Measurements from ENCODE around the gene RNF31. TPM values are rescaled to one million over a fixed set of nuclear protein-coding genes. Genes with fewer than 3 reads are reported as not detected.

Gene RNF31
- polyA plus RNA-seq, 1 of the 3 experiments (the other 2 are of a cell fraction) = 19.2 TPM

- Histone ChIP-seq H4K20me1 (ENCODE audit: insufficient read depth) (no peaks in the 10 kb centered on the region), H3K9ac (no peak overlapping the region), H3K4me2 (no peak overlapping the region), H3F3A (replicated peaks; ENCODE audit: insufficient read depth) (peaks cover 11% of the 10 kb centered on the region), H3K9me2 (no peaks in the 10 kb centered on the region), H3K79me2 (ENCODE audit: insufficient read depth) (no peaks in the 10 kb centered on the region), H2AFZ (ENCODE audit: low read depth) (no peak overlapping the region), H3K4me1 (ENCODE audit: control insufficient read depth in 1 of 2, insufficient read depth in 2 of 2, low read depth in 1 of 2, low read length in 1 of 2) (peaks cover 0 to 20% of the 10 kb centered on the region in 2 experiments; a peak in 2 of 4 replicates), H3K4me3 (ENCODE audit: low read depth in 2 of 2, low read length in 1 of 2) (no peak overlapping the region), H3K27me3 (ENCODE audit: insufficient read depth) (no peaks in the 10 kb centered on the region), H3K27ac (ENCODE audit: low read depth in 2 of 2, low read length in 1 of 2) (no peak overlapping the region; a peak in 1 of 4 replicates), H3K36me3 (replicated peaks in 1 of 2; ENCODE audit: control insufficient read depth in 1 of 2, insufficient read depth in 2 of 2, low read length in 1 of 2) (peaks cover 4 to 53% of the 10 kb centered on the region in 2 experiments), H3K9me3 (no peaks in the 10 kb centered on the region)
- CTCF ChIA-PET = interaction anchor here (0.9 to 2.0 kb wide), 4 partner anchors 16 to 238 kb away, joined by 3 to 11 read pairs (median 3); partner anchors contain the start of genes IRF9 and TM9SF1
- TF ChIP-seq PBX3 (IDR thresholded peaks at IDR 0.05) (no peak), RFX5 (IDR thresholded peaks at IDR 0.05; ENCODE audit: low read length) (no peak), ZBTB33 (IDR thresholded peaks at IDR 0.05; ENCODE audit: borderline replicate concordance, low read depth) (no peak), NFIC (IDR thresholded peaks at IDR 0.05; ENCODE audit: borderline replicate concordance) (no peak), REST (IDR thresholded peaks at IDR 0.05; ENCODE audit: low read depth, low read length) (no peak), IRF3 (IDR thresholded peaks at IDR 0.05; ENCODE audit: low read depth, low read length) (no peak), USF1 (IDR thresholded peaks at IDR 0.05; ENCODE audit: borderline replicate concordance, low read depth) (no peak), GATA2 (CRISPR knock-in tag; IDR thresholded peaks at IDR 0.05) (no peak), ELF1 (IDR thresholded peaks at IDR 0.05) (no peak), USF2 (IDR thresholded peaks at IDR 0.05; ENCODE audit: borderline replicate concordance, low read depth, low read length) (no peak), MEF2A (IDR thresholded peaks at IDR 0.05; ENCODE audit: borderline replicate concordance, low read depth) (no peak), TCF12 (IDR thresholded peaks at IDR 0.05) (no peak), EZH2phosphoT487 (IDR thresholded peaks at IDR 0.05; ENCODE audit: borderline replicate concordance, low read depth) (no peak), EP300 (IDR thresholded peaks at IDR 0.05; ENCODE audit: borderline replicate concordance in 1 of 2, low read depth in 1 of 2, low read length in 1 of 2) (no peak), NRF1 (IDR thresholded peaks at IDR 0.05; ENCODE audit: low read depth, low read length) (no peak), SMC3 (IDR thresholded peaks at IDR 0.05; ENCODE audit: low read depth, low read length) (no peak), POLR2AphosphoS5 (IDR thresholded peaks at IDR 0.05; ENCODE audit: low read depth, low read length) (no peak), CTCF (IDR thresholded peaks at IDR 0.05) (no peak)
- DNase-seq = no peak
- 87% methylated on average over 11 of the region's 12 CpGs for WGBS (ENCODE audit: low lambda C conversion rate)
- POLR2A ChIA-PET = interaction anchor here (0.9 to 1.8 kb wide), 2 partner anchors 10 to 36 kb away, joined by 4 to 10 read pairs; partner anchors contain the start of genes CHMP4A and IPO4
These were observed 29.9 kb downstream of the RNF31 start for GRCh38 chr14:24177041-24177825.

Measured in SK-N-SH (cell line).